ENCODE results near the gene RNF43. TPM values are rescaled to one million over a fixed set of nuclear protein-coding genes. Genes with fewer than 3 reads are reported as not detected.

Gene RNF43
- under 0.01 TPM in 2 replicates for total RNA-seq

GRCh38 chr17:58417300-58418092 is at the start of gene RNF43:
Gene RNF43, minus strand, starts transcription at chr17:58417534. Its CDS starts 1,957 bp downstream, at chr17:58415577.

Other genes starting within 250 kb of the RNF43 start
- not detected in 2 replicates for gene EPX, start 224.8 kb downstream of the RNF43 start, total RNA-seq
- 13.1 and 19.5 TPM in 2 replicates for gene MKS1, start 198.3 kb downstream of the RNF43 start, total RNA-seq
- gene LPO, start 178.9 kb downstream of the RNF43 start, total RNA-seq: not detected in 2 replicates
- 0.15 and 0.17 TPM in 2 replicates for gene MPO, start 136.6 kb downstream of the RNF43 start, total RNA-seq
- gene TSPOAP1, start 88.7 kb downstream of the RNF43 start, total RNA-seq: 0.15 and 0.50 TPM in 2 replicates
- 36.2 and 48.4 TPM in 2 replicates for gene SUPT4H1, start 65.3 kb downstream of the RNF43 start, total RNA-seq
- gene HSF5, start 70.9 kb upstream of the RNF43 start, total RNA-seq: under 0.01 TPM in 1 of 2 replicates, not detected in the other
- 55.2 and 70.3 TPM in 2 replicates for gene MTMR4, start 97.1 kb upstream of the RNF43 start, total RNA-seq